Vagina (tissue), 2 donors: ENCODE measurements around the gene FARP2.
"Not testable (repeated sequence)": the region's sequence is repeated elsewhere in the genome, so short reads cannot be mapped to it uniquely, and the experiment has no call there.

Source experiments
- CTCF ChIP-seq, 3 experiments: fragments of 450-650 bp in 2 of 3; fragments of 200-600 bp in 1 of 3; sonication (generic) in 1 of 3; IDR thresholded peaks; one replicate each; pipeline ENCODE4 v1.5.1; 2017 to 2019; ENCODE audit warnings: antibody characterized with exemption in 3 of 3, mild to moderate bottlenecking in 2 of 3, moderate library complexity in 2 of 3
- POLR2A ChIP-seq, 2 donors: fragments of 450-650 bp; IDR thresholded peaks; one replicate each; pipeline ENCODE4 v1.6.1; 2017; ENCODE audit warnings: antibody characterized with exemption in 2 of 2, mild to moderate bottlenecking in 2 of 2, moderate library complexity in 2 of 2
- POLR2AphosphoS5 ChIP-seq, 2 donors: sonication (generic); formaldehyde crosslinking; IDR thresholded peaks; one replicate each; pipeline ENCODE4 v1.9.0; 2017; ENCODE audit warnings: antibody characterized with exemption in 2 of 2, mild to moderate bottlenecking in 2 of 2, low read depth in 1 of 2; ENCODE audit not compliant: insufficient read depth in 1 of 2

GRCh38 chr2:241421942-241422341 is 65.9 kb downstream of the FARP2 start:
- TF ChIP-seq CTCF (IDR thresholded peaks at IDR 0.05); POLR2AphosphoS5 (IDR thresholded peaks at IDR 0.05; ENCODE audit: insufficient read depth in 1 of 2, low read depth in 1 of 2); POLR2A (IDR thresholded peaks at IDR 0.05): not testable (repeated sequence)
